RWPE2 (cell line): ENCODE measurements around the gene HOMER3.

Experiments used
- ATAC-seq: fragments of 200-7000 bp; cut with Tn5 transposase; 3 replicates; pipeline ENCODE4 v1.9.1; 2021; ENCODE audit warnings: low read depth
- DNase-seq: peaks from one replicate; pipeline ENCODE4 v3.0.0-alpha.2; 2020; ENCODE audit warnings: low spot score
- H3K27ac ChIP-seq: fragments of 450-650 bp; 2 replicates; pipeline ENCODE4 v1.5.1; 2017; ENCODE audit warnings: mild to moderate bottlenecking; ENCODE audit not compliant: poor library complexity, severe bottlenecking
- H3K27me3 ChIP-seq: fragments of 250-450 bp; sonication (Bioruptor Pico); 2 replicates; pipeline ENCODE4 v1.5.1; 2021; ENCODE audit warnings: mild to moderate bottlenecking, moderate library complexity; ENCODE audit not compliant: insufficient read depth, poor library complexity, severe bottlenecking
- H3K36me3 ChIP-seq: fragments of 250-450 bp; sonication (Bioruptor Pico); 2 replicates; pipeline ENCODE4 v1.5.1; 2020; ENCODE audit warnings: low read depth, mild to moderate bottlenecking, moderate library complexity
- H3K4me1 ChIP-seq: fragments of 250-450 bp; sonication (Bioruptor Pico); 2 replicates; pipeline ENCODE4 v1.5.1; 2021; ENCODE audit warnings: mild to moderate bottlenecking, moderate library complexity; ENCODE audit not compliant: insufficient read depth, poor library complexity, severe bottlenecking
- H3K4me3 ChIP-seq: fragments of 250-450 bp; sonication (Bioruptor Pico); 2 replicates; pipeline ENCODE4 v1.5.1; 2021; ENCODE audit warnings: mild to moderate bottlenecking, moderate library complexity; ENCODE audit not compliant: severe bottlenecking
- H3K9me3 ChIP-seq: fragments of 250-450 bp; sonication (Bioruptor Pico); 2 replicates; pipeline ENCODE4 v1.5.1; 2021; ENCODE audit warnings: mild to moderate bottlenecking, moderate library complexity; ENCODE audit not compliant: severe bottlenecking
- CTCF ChIP-seq: fragments of 450-650 bp; IDR thresholded peaks from one replicate; pipeline ENCODE4 v1.5.1; 2017; ENCODE audit warnings: mild to moderate bottlenecking, moderate library complexity; ENCODE audit not compliant: poor library complexity, severe bottlenecking

HOMER3 gene

DNA sequence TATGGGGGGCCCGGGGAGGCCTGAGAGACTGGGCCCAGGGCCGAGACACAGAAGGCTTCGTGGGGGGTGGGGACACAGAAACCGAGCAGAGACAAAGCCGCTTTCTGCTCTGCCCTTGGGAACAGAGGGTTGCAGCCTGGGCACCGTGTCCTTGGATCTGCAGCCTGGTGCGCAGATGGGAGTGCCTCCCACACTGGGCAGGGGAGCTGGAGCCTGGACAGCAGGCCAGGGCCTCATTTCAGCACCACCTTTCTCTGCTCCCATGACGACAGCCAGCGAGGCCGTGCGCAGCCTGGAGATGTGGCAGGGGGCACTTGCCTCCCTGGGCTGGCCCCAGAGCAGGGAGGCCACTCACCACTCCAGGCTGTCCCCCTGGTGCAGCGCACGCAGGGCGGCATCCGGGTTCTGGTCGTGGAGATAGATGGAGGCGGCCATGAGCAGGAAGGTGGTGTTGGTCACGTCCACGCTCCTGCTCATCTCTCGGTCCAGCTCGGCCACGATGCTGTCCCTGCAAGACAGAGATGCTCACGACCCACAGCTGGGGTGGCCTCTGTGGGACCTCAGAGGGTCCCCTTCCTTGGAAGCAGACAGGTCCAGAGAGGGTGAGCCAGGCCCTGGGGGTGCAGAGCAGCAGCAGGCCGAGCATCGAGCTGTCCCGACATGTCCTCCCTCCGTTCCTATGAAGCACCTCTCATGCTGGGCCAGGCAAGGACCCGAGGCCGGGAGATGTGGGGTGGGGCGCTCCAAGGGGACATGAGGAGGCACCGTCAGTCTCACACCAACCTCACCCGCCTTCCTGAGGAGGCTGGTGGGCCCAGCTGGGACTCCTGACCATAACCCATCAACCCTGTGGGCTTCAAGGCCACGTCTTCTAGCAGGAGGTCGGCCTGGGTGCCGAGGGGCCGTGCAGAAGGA is 34.2 kb downstream of the HOMER3 start:
- no peak for ATAC-seq
- no peak for TF ChIP-seq CTCF
- Histone ChIP-seq H3K4me1 (no peaks in the 10 kb centered on the region), H3K36me3 (peaks cover 14% of the 10 kb centered on the region), H3K27ac (no peak overlapping the region), H3K4me3 (no peak overlapping the region), H3K9me3 (no peaks in the 10 kb centered on the region), H3K27me3 (no peaks in the 10 kb centered on the region)
- peak; percentile 60 for DNase-seq

DNA sequence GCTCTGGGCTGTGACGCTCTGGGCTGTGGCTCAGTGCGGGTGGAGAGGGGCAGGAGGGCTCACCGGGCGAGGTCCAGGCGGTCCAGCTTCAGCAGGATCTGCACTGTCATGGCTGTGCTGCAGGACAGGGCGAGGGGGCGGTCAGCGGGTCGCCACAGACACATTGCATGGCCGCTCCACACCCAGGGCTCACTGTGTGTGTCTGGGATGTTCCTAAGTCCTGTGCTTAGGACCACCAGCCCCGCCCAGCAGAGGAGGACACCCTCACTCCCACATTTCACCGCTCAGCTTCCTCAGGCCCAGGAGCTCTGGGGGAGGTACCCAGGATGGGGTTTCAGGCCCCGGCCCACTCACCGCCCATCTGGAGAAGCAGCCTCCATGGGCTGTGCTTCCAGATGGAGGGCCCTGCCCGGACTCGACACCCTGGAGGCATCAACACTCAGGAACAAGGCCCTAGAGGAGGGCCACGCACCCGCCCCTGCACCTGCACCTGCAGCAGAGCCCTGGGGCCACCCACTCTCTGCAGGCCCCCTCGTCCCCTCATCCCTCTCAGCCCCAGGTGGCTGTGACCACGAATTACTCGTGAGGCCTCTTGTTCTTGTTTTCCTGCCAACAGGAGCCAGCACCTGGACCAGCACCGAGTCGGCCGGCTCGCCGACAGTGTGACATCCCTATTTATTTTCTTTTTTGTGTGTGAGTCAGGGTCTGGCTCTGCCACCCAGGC is 35.3 kb downstream of the HOMER3 start:
- Histone ChIP-seq H3K4me3 (no peak overlapping the region), H3K36me3 (peaks cover 9% of the 10 kb centered on the region; the same call in 1 of the 2 replicates), H3K4me1 (no peaks in the 10 kb centered on the region), H3K27ac (no peak overlapping the region), H3K9me3 (no peaks in the 10 kb centered on the region), H3K27me3 (no peaks in the 10 kb centered on the region)
- DNase-seq (no peak), ATAC-seq (no peak)
- no peak for TF ChIP-seq CTCF

GRCh38 chr19:18905058-18905456 is 36.0 kb downstream of the HOMER3 start:
- H3K36me3 ChIP-seq: peaks cover 3% of the 10 kb centered on the region; the same call in 1 of the 2 replicates
- no peaks in the 10 kb centered on the region for H3K27me3 ChIP-seq
- no peak for TF ChIP-seq CTCF
- H3K27ac ChIP-seq: no peak overlapping the region
- no peaks in the 10 kb centered on the region for H3K4me1 ChIP-seq
- no peaks in the 10 kb centered on the region for H3K9me3 ChIP-seq
- H3K4me3 ChIP-seq: no peak overlapping the region
- DNase-seq (no peak), ATAC-seq (no peak)

- H3K27ac ChIP-seq: no peak overlapping the region
- ATAC-seq: no peak
- no peaks in the 10 kb centered on the region for H3K4me1 ChIP-seq
- H3K27me3 ChIP-seq: no peaks in the 10 kb centered on the region
- H3K9me3 ChIP-seq: no peaks in the 10 kb centered on the region
- no peak overlapping the region for H3K4me3 ChIP-seq
- H3K36me3 ChIP-seq: peaks cover 3% of the 10 kb centered on the region; the same call in 1 of the 2 replicates
- no peak for TF ChIP-seq CTCF
- no peak for DNase-seq
Observed at GRCh38 chr19:18904334-18905057, 36.5 kb downstream of the HOMER3 start.
